H1 (cell line): ENCODE data around the gene GNS. TPM values are rescaled to one million over a fixed set of nuclear protein-coding genes. Genes with fewer than 3 reads are reported as not detected.

Experiments used
- CTCF ChIA-PET: fragments of 300-600 bp; sonication (Branson Sonifier 250); formaldehyde crosslinking; loops from one replicate; lab custom pipeline; 2021; ENCODE audit not compliant: partially characterized antibody; lab: Charles Lee
- POLR2A ChIA-PET: fragments of 300-600 bp; sonication (Branson Sonifier 250); formaldehyde crosslinking; loops from one replicate; lab custom pipeline; 2021; ENCODE audit warnings: inconsistent platforms; ENCODE audit not compliant: partially characterized antibody; lab: Charles Lee
- DNase-seq, 2 experiments: peaks; one replicate each; pipeline versions ENCODE4 v3.0.0 to v3.0.0-alpha.2; 2010 to 2022; ENCODE audit warnings: low spot score in 2 of 2, low read depth in 1 of 2, mixed read lengths in 1 of 2
- FAIRE-seq: peaks from 2 replicates; lab custom pipeline; 2011; peaks lifted over from hg19 to GRCh38; lab: Jason Lieb, UNC
- H2AFZ ChIP-seq: 2 replicates; pipeline ENCODE4 v1.8.1; 2012; ENCODE audit warnings: low read length, inconsistent platforms
- H2AK5ac ChIP-seq: 2 replicates; pipeline ENCODE4 v1.6.1; 2013; ENCODE audit warnings: low read depth, low read length
- H2BK120ac ChIP-seq: replicated peaks from 2 replicates; pipeline ENCODE3; 2013; ENCODE audit warnings: low read depth, low read length, inconsistent platforms
- H2BK12ac ChIP-seq: 2 replicates; pipeline ENCODE4 v1.6.1; 2013; ENCODE audit warnings: low read depth, low read length
- H2BK15ac ChIP-seq: 2 replicates; pipeline ENCODE4 v1.6.1; 2013; ENCODE audit warnings: low read length
- H2BK20ac ChIP-seq: 2 replicates; pipeline ENCODE4 v1.6.1; 2013; ENCODE audit warnings: low read length
- H2BK5ac ChIP-seq: 2 replicates; pipeline ENCODE4 v1.6.1; 2013; ENCODE audit warnings: low read depth, low read length
- H3K14ac ChIP-seq: 2 replicates; pipeline ENCODE4 v1.6.1; 2013; ENCODE audit warnings: inconsistent platforms; ENCODE audit not compliant: insufficient read length
- H3K18ac ChIP-seq: 2 replicates; pipeline ENCODE4 v1.6.1; 2013; ENCODE audit warnings: low read length; ENCODE audit errors: extremely low read depth
- H3K23ac ChIP-seq: 2 replicates; pipeline ENCODE4 v1.6.1; 2013; ENCODE audit warnings: inconsistent platforms; ENCODE audit not compliant: insufficient read length
- H3K23me2 ChIP-seq: 2 replicates; pipeline ENCODE4 v1.6.1; 2013; ENCODE audit warnings: low read depth, low read length
- H3K27ac ChIP-seq: 2 replicates; pipeline ENCODE4 v1.6.1; 2011; ENCODE audit warnings: low read depth, low read length, inconsistent platforms
- H3K27me3 ChIP-seq, 4 experiments: replicated peaks in 1 of 4; 1 replicate in 1 of 4; 2 replicates in 3 of 4; pipeline versions ENCODE4 v1.6.1 to v1.8.1; 2011 to 2013; ENCODE audit warnings: low read length in 3 of 4, mild to moderate bottlenecking in 3 of 4, inconsistent platforms in 2 of 4, mixed read lengths in 2 of 4, moderate library complexity in 1 of 4; ENCODE audit not compliant: control insufficient read depth in 3 of 4, insufficient read depth in 3 of 4; ENCODE audit errors: extremely low read depth in 1 of 4
- H3K36me3 ChIP-seq, 4 experiments: 2 replicates each; pipeline versions ENCODE4 v1.6.1 to v1.8.1; 2011 to 2013; ENCODE audit warnings: mild to moderate bottlenecking in 4 of 4, low read length in 3 of 4, moderate library complexity in 2 of 4, control low read depth in 1 of 4, inconsistent platforms in 1 of 4; ENCODE audit not compliant: insufficient read depth in 4 of 4, control insufficient read depth in 2 of 4
- H3K4ac ChIP-seq: replicated peaks from 2 replicates; pipeline ENCODE3; 2013; ENCODE audit warnings: low read length, low read depth, mixed read lengths, inconsistent platforms; ENCODE audit not compliant: insufficient read length
- H3K4me1 ChIP-seq, 4 experiments: replicated peaks in 1 of 4; 1 replicate in 1 of 4; 2 replicates in 3 of 4; pipeline versions ENCODE4 v1.6.1 to v1.8.1; 2011 to 2013; ENCODE audit warnings: low read length in 3 of 4, inconsistent platforms in 2 of 4, mixed read lengths in 1 of 4; ENCODE audit not compliant: insufficient read depth in 4 of 4, control insufficient read depth in 3 of 4
- H3K4me2 ChIP-seq, 2 experiments: 2 replicates each; pipeline versions ENCODE4 v1.6.1 to v1.8.1; 2011 to 2013; ENCODE audit warnings: low read depth in 2 of 2, low read length in 2 of 2, control low read depth in 1 of 2, inconsistent platforms in 1 of 2, mild to moderate bottlenecking in 1 of 2; ENCODE audit not compliant: insufficient read depth in 1 of 2
- H3K4me3 ChIP-seq, 4 experiments: fragments of 200-600, 300-600 bp in 1 of 4; sonication (generic), shearing (Covaris generic), sonication (Bioruptor Twin) in 1 of 4; 2 replicates each; pipeline versions ENCODE4 v1.5.1 to v1.8.1; 2011 to 2016; ENCODE audit warnings: low read length in 4 of 4, low read depth in 3 of 4, control low read depth in 2 of 4, inconsistent platforms in 2 of 4, mild to moderate bottlenecking in 2 of 4, mixed read lengths in 1 of 4, moderate library complexity in 1 of 4; ENCODE audit not compliant: insufficient read depth in 2 of 4; ENCODE audit errors: extremely low read depth in 1 of 4
- H3K56ac ChIP-seq: replicated peaks from 2 replicates; pipeline ENCODE3; 2013; ENCODE audit warnings: low read depth, mild to moderate bottlenecking, mixed read lengths, low read length, inconsistent platforms; ENCODE audit not compliant: insufficient read length
- H3K79me1 ChIP-seq: 2 replicates; pipeline ENCODE4 v1.6.1; 2013; ENCODE audit warnings: low read depth, low read length, control low read depth
- H3K79me2 ChIP-seq, 2 experiments: 2 replicates each; pipeline versions ENCODE4 v1.6.1 to v1.8.1; 2012 to 2013; ENCODE audit warnings: low read length in 2 of 2, mild to moderate bottlenecking in 2 of 2, inconsistent platforms in 1 of 2; ENCODE audit not compliant: insufficient read depth in 2 of 2, control insufficient read depth in 1 of 2
- H3K9ac ChIP-seq, 4 experiments: replicated peaks in 1 of 4; 1 replicate in 1 of 4; 2 replicates in 3 of 4; pipeline versions ENCODE4 v1.6.1 to v1.8.1; 2011 to 2013; ENCODE audit warnings: low read depth in 3 of 4, low read length in 3 of 4, control low read depth in 2 of 4, mild to moderate bottlenecking in 2 of 4, moderate library complexity in 2 of 4, inconsistent platforms in 1 of 4; ENCODE audit errors: extremely low read depth in 1 of 4
- H3K9me3 ChIP-seq, 2 experiments: 2 replicates each; pipeline versions ENCODE4 v1.6.1 to v1.8.1; 2012 to 2013; ENCODE audit warnings: mild to moderate bottlenecking in 2 of 2, moderate library complexity in 2 of 2, control low read depth in 1 of 2, inconsistent platforms in 1 of 2, low read depth in 1 of 2, low read length in 1 of 2, mixed read lengths in 1 of 2; ENCODE audit not compliant: insufficient read depth in 2 of 2
- H4K20me1 ChIP-seq, 2 experiments: replicated peaks in 1 of 2; 2 replicates each; pipeline versions ENCODE3 to v1.8.1; 2011 to 2013; ENCODE audit warnings: inconsistent platforms in 2 of 2, low read length in 2 of 2, mild to moderate bottlenecking in 1 of 2; ENCODE audit not compliant: insufficient read depth in 2 of 2, control insufficient read depth in 1 of 2
- H4K5ac ChIP-seq: 2 replicates; pipeline ENCODE4 v1.6.1; 2013; ENCODE audit warnings: low read length, low read depth, mixed read lengths, inconsistent platforms; ENCODE audit not compliant: insufficient read length
- H4K8ac ChIP-seq: 2 replicates; pipeline ENCODE4 v1.8.0; 2013; ENCODE audit warnings: mild to moderate bottlenecking, moderate library complexity, low read length, inconsistent platforms; ENCODE audit not compliant: insufficient read depth; ENCODE audit errors: extremely low read depth
- H4K91ac ChIP-seq: replicated peaks from 2 replicates; pipeline ENCODE3; 2013; ENCODE audit warnings: low read length, mixed read lengths, inconsistent platforms; ENCODE audit not compliant: insufficient read length
- ASH2L ChIP-seq: fragments of 200-600, 300-600 bp; sonication (generic); IDR thresholded peaks from one replicate; pipeline ENCODE4 v1.7.1; 2017; ENCODE audit warnings: low read length
- BRCA1 ChIP-seq: IDR thresholded peaks from 2 replicates; pipeline ENCODE4 v1.6.1; 2012; ENCODE audit warnings: low read depth, low read length, improper control_type of control experiment
- CHD2 ChIP-seq: IDR thresholded peaks from 2 replicates; pipeline ENCODE4 v1.6.1; 2012; ENCODE audit warnings: low read length, improper control_type of control experiment
- JUN ChIP-seq: IDR thresholded peaks from 2 replicates; pipeline ENCODE4 v1.6.1; 2011; ENCODE audit warnings: low read depth, mild to moderate bottlenecking, improper control_type of control experiment, low read length
- SIX5 ChIP-seq: IDR thresholded peaks from 2 replicates; pipeline ENCODE4 v1.6.1; 2011; ENCODE audit warnings: mild to moderate bottlenecking, low read depth, low read length
- SP2 ChIP-seq: IDR thresholded peaks from 2 replicates; pipeline ENCODE4 v1.6.1; 2012; ENCODE audit warnings: mild to moderate bottlenecking, low read length, inconsistent platforms
- WGBS, 2 experiments: shearing (Covaris generic) in 1 of 2; methylation state at CpG; one replicate each; pipeline versions ENCODE4 v1.1.6 to v1.1.7; 2013 to 2015; ENCODE audit warnings: low lambda C conversion rate in 2 of 2, mixed read lengths in 2 of 2, inconsistent platforms in 1 of 2, low coverage in 1 of 2, missing lambda C conversion rate in 1 of 2; ENCODE audit not compliant: insufficient replicate concordance in 2 of 2, insufficient coverage in 1 of 2, insufficient read length in 1 of 2; ENCODE audit errors: extremely low coverage in 1 of 2, missing lambda C conversion rate in 1 of 2; 5-methylcytosine and 5-hydroxymethylcytosine counted together
- polyA plus RNA-seq, 7 experiments: library from polyadenylated mRNA; depleted of rRNA in 3 of 7; stranded (reverse) in 5 of 7; unstranded in 2 of 7; fragments of >200 nt in 5 of 7; fragments of 200-250 nt in 2 of 7; gene quantifications; 1 replicate in 5 of 7; 2 replicates in 1 of 7; 4 replicates in 1 of 7; pipeline versions ENCODE4 v1.2.1 to v1.2.3, GENCODE V29; 2011 to 2013; ENCODE audit warnings: missing spikeins in 2 of 7, mixed read lengths in 2 of 7
- total RNA-seq: library from RNA; stranded (reverse); fragmentation: NEBNext Ultra II Directional; extraction: Animal tissue kit (Norgen Biotek cat#: 25700); gene quantifications from 2 replicates; pipeline ENCODE4 v1.2.1, GENCODE V29; 2021

Gene GNS
- total and polyA plus RNA-seq, 2 of the 8 experiments (the other 6 are each of a cell fraction or from before 2014, with no cell fraction given): 16.0 to 28.5 TPM

GRCh38 chr12:64700532-64700931 lies 58.7 kb downstream of the GNS start:
- H3K27me3 ChIP-seq: no peaks in the 10 kb centered on the region
- TF ChIP-seq ASH2L (no peak), BRCA1 (no peak), CHD2 (no peak), SP2 (no peak), JUN (no peak), SIX5 (no peak)
- TF ChIP-seq, all 59 proteins: peak for 0
- ChIA-PET CTCF (interaction anchor here (1.0 to 9.1 kb wide), 5 partner anchors 9 to 150 kb away, joined by 3 to 132 read pairs (median 4); no protein-coding TSS in a partner anchor), POLR2A (no interaction called here)
- H3K4ac ChIP-seq: no peak overlapping the region
- no peak overlapping the region for H2BK20ac ChIP-seq
- H3K56ac ChIP-seq: peak overlapping the region; percentile 49
- H2BK120ac ChIP-seq: no peak overlapping the region
- H3K9ac ChIP-seq: no peak overlapping the region
- no peak overlapping the region for H3K4me2 ChIP-seq
- H3K14ac ChIP-seq: no peak overlapping the region
- peaks cover 0 to 2% (median 2%) of the 10 kb centered on the region in 4 experiments; a peak in 3 of 7 replicates for H3K4me1 ChIP-seq
- no peaks in the 10 kb centered on the region for H3K9me3 ChIP-seq
- peaks cover 0 to 3% (median 0%) of the 10 kb centered on the region in 4 experiments; a peak in 1 of 8 replicates for H3K36me3 ChIP-seq
- no peak overlapping the region for H2BK15ac ChIP-seq
- no peak overlapping the region for H2AFZ ChIP-seq
- no peak overlapping the region for H3K27ac ChIP-seq
- no peak overlapping the region for H3K18ac ChIP-seq
- no peak overlapping the region for H3K23ac ChIP-seq
- no peak overlapping the region for H4K8ac ChIP-seq
- H2BK12ac ChIP-seq: no peak overlapping the region
- no peak overlapping the region for H2AK5ac ChIP-seq
- H3K79me1 ChIP-seq: no peaks in the 10 kb centered on the region
- WGBS, 2 experiments: 79% methylated on average over 1 of the region's 1 CpG; no CpG with 5 or more reads in 1 of the 2 experiments
- no peak overlapping the region for H3K4me3 ChIP-seq
- no peak overlapping the region for H2BK5ac ChIP-seq
- H4K5ac ChIP-seq: no peak overlapping the region
- H4K20me1 ChIP-seq: peaks cover 0 to 2% of the 10 kb centered on the region in 2 experiments
- H3K23me2 ChIP-seq: no peaks in the 10 kb centered on the region
- FAIRE-seq (no peak), DNase-seq (no peak)
- no peak overlapping the region for H4K91ac ChIP-seq
- H3K79me2 ChIP-seq: 0 out of 4 replicates have a peak, but pooled peaks cover 0 to 4% of the 10 kb centered on the region in 2 experiments
